ENCODE results near the gene UNC93A.
"Not testable (repeated sequence)": the region's sequence is repeated elsewhere in the genome, so short reads cannot be mapped to it uniquely, and the experiment has no call there.

UNC93A gene

DNA sequence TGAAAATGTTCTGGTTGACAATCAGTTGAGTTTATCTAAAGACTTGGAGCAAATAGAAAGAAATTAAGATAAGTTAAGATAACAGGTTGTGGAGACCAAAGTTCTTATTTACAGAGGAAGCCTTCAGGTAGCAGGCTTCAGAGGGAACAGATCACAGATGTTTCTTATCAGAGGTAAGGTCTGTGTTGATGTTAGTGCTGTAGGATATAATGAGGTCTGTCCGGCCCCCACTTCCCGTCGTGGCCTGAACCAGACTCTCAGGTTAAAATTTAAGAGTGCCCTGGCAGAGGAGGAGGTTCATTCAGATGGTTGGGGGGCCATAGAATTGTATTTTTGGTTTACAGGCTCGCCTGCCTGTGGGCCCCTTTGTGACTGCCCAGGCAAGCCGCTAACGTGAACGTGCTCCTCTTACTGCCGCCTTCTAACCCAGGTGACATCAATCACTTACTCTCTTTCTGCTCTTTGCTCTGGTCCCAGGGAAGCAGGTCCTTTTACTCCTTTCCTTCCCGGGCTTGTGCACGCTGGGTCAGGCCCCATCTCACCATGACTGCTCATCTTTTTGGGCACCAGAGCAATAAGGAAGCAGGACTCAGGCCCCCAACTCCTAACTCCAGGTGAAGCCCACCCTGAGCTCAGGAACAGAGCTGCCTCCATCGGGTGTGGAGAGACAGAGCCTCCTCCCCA, 18.3 kb upstream of the UNC93A start:
- no peak for DNase-seq
- Histone ChIP-seq H3K27me3 (replicated peaks) (no peaks in the 10 kb centered on the region), H3K27ac (no peak overlapping the region), H3K36me3 (replicated peaks) (no peaks in the 10 kb centered on the region), H3K4me3 (ENCODE audit: low read depth, low read length) (no peak overlapping the region)
- in situ Hi-C loops (cut with HindIII; ENCODE audit: low pct_ligation_motif_present, low sequenced_read_pairs), result no loop called here
- TF ChIP-seq CTCF (IDR thresholded peaks at IDR 0.05; ENCODE audit: low read depth, low read length, missing control alignments), result no peak

GRCh38 chr6:167274270-167274669, 16.8 kb upstream of the UNC93A start:
- DNase-seq, result no peak
- H3K36me3 ChIP-seq (replicated peaks), result no peaks in the 10 kb centered on the region
- in situ Hi-C loops (cut with HindIII; ENCODE audit: low pct_ligation_motif_present, low sequenced_read_pairs), result no loop called here
- no peak overlapping the region for H3K4me3 ChIP-seq (ENCODE audit: low read depth, low read length)
- TF ChIP-seq CTCF (IDR thresholded peaks at IDR 0.05; ENCODE audit: low read depth, low read length, missing control alignments), result no peak
- H3K27ac ChIP-seq, result no peak overlapping the region
- no peaks in the 10 kb centered on the region for H3K27me3 ChIP-seq (replicated peaks)

GRCh38 chr6:167275001-167275400, 16.1 kb upstream of the UNC93A start:
- TF ChIP-seq CTCF (IDR thresholded peaks at IDR 0.05; ENCODE audit: low read depth, low read length, missing control alignments), result no peak
- no peak overlapping the region for H3K27ac ChIP-seq
- in situ Hi-C loops (cut with HindIII; ENCODE audit: low pct_ligation_motif_present, low sequenced_read_pairs), result no loop called here
- H3K27me3 ChIP-seq (replicated peaks), result no peaks in the 10 kb centered on the region
- DNase-seq, result no peak
- H3K36me3 ChIP-seq (replicated peaks), result no peaks in the 10 kb centered on the region
- no peak overlapping the region for H3K4me3 ChIP-seq (ENCODE audit: low read depth, low read length)

DNA sequence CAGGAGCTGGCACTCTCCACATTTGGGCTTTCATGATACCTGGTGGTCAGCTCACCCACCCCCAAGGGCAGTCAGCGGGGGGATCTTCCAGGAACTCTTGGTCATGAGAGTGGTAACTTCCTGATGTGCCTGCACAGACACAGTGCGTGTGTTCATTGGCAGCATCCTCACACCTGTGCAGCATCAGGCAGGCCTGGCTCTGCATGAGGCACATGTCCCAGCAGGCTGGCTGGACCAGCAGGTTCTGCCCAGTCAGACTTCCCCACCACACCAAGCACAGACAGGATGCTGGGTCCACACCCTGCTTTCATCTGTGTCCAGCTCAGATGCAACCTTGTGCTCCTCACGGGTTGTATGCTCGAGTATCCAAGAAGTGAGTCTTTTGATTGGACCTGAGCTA, 15.7 kb upstream of the UNC93A start:
- Histone ChIP-seq H3K36me3 (replicated peaks) (no peaks in the 10 kb centered on the region), H3K27me3 (replicated peaks) (no peaks in the 10 kb centered on the region), H3K27ac (no peak overlapping the region), H3K4me3 (ENCODE audit: low read depth, low read length) (no peak overlapping the region)
- TF ChIP-seq CTCF (IDR thresholded peaks at IDR 0.05; ENCODE audit: low read depth, low read length, missing control alignments), result no peak
- in situ Hi-C loops (cut with HindIII; ENCODE audit: low pct_ligation_motif_present, low sequenced_read_pairs), result no loop called here
- no peak for DNase-seq

GRCh38 chr6:167276772-167277533, 14.2 kb upstream of the UNC93A start:
- in situ Hi-C loops (cut with HindIII; ENCODE audit: low pct_ligation_motif_present, low sequenced_read_pairs), result no loop called here

GRCh38 chr6:167278173-167278940, 12.8 kb upstream of the UNC93A start:
- DNase-seq; in situ Hi-C loops (cut with HindIII; ENCODE audit: low pct_ligation_motif_present, low sequenced_read_pairs); H3K27ac ChIP-seq; H3K36me3 ChIP-seq (replicated peaks); H3K4me3 ChIP-seq (ENCODE audit: low read depth, low read length); H3K27me3 ChIP-seq (replicated peaks): not testable (repeated sequence)

More at GRCh38 chr6:167276772-167277533, 14.2 kb upstream of the UNC93A start:
- no peak overlapping the region for H3K27ac ChIP-seq
- H3K4me3 ChIP-seq (ENCODE audit: low read depth, low read length), result no peak overlapping the region
- no peaks in the 10 kb centered on the region for H3K36me3 ChIP-seq (replicated peaks)
- DNase-seq, result no peak
- no peak for TF ChIP-seq CTCF (IDR thresholded peaks at IDR 0.05; ENCODE audit: low read depth, low read length, missing control alignments)
- H3K27me3 ChIP-seq (replicated peaks), result no peaks in the 10 kb centered on the region

Measured in brain microvascular endothelial cell (primary cell).